SK-N-SH treated with all-trans-retinoic acid at 6 μM for 48 hours (cell line): ENCODE measurements around the gene BTG2.
"Not testable (repeated sequence)": the region's sequence is repeated elsewhere in the genome, so short reads cannot be mapped to it uniquely, and the experiment has no call there.

Experiments used
- ATAC-seq: fragments of 200-7000 bp; cut with Tn5 transposase; 3 replicates; pipeline ENCODE4 v1.9.1; 2020; ENCODE audit warnings: mild to moderate bottlenecking, moderate library complexity
- ARNTL ChIP-seq: fragments of 450-650 bp; formaldehyde crosslinking; IDR thresholded peaks from 2 replicates; pipeline ENCODE4 v1.5.0; 2020; ENCODE audit warnings: low read depth, mild to moderate bottlenecking, moderate library complexity, borderline replicate concordance
- BACH2 ChIP-seq: fragments of 250-450 bp; sonication (Bioruptor Pico); IDR thresholded peaks from 2 replicates; pipeline ENCODE4 v1.9.0; 2021; ENCODE audit warnings: mild to moderate bottlenecking, borderline replicate concordance
- CSDC2 ChIP-seq: fragments of 250-450 bp; sonication (Bioruptor Pico); IDR thresholded peaks from 2 replicates; pipeline ENCODE4 v1.5.0; 2020; ENCODE audit warnings: mild to moderate bottlenecking, moderate library complexity
- GLIS3 ChIP-seq: fragments of 250-450 bp; sonication (Bioruptor Pico); IDR thresholded peaks from 2 replicates; pipeline ENCODE4 v1.5.0; 2020; ENCODE audit warnings: mild to moderate bottlenecking, moderate library complexity
- ISL1 ChIP-seq: fragments of 250-450 bp; sonication (Bioruptor Pico); IDR thresholded peaks from 2 replicates; pipeline ENCODE4 v2.1.2; 2022; ENCODE audit warnings: mild to moderate bottlenecking, moderate library complexity
- OSR1 ChIP-seq: fragments of 250-450 bp; sonication (Bioruptor Pico); IDR thresholded peaks from 2 replicates; pipeline ENCODE4 v1.8.0; 2022; ENCODE audit warnings: moderate library complexity, mild to moderate bottlenecking, inconsistent platforms
- PPARA ChIP-seq: fragments of 250-450 bp; sonication (Bioruptor Pico); IDR thresholded peaks from 2 replicates; pipeline ENCODE4 v1.5.0; 2020; ENCODE audit warnings: mild to moderate bottlenecking, borderline replicate concordance
- RARB ChIP-seq: fragments of 250-450 bp; sonication (Bioruptor Pico); IDR thresholded peaks from 2 replicates; pipeline ENCODE4 v1.8.0; 2021; ENCODE audit warnings: mild to moderate bottlenecking, moderate library complexity
- SNAI2 ChIP-seq: fragments of 250-450 bp; sonication (Bioruptor Pico); IDR thresholded peaks from 2 replicates; pipeline ENCODE4 v1.5.0; 2020; ENCODE audit warnings: mild to moderate bottlenecking, moderate library complexity
- TCF4 ChIP-seq: fragments of 250-450 bp; sonication (Bioruptor Pico); IDR thresholded peaks from 2 replicates; pipeline ENCODE4 v1.8.0; 2021; ENCODE audit warnings: mild to moderate bottlenecking, moderate library complexity, borderline replicate concordance
- TOX ChIP-seq: fragments of 250-450 bp; sonication (Bioruptor Pico); IDR thresholded peaks from 2 replicates; pipeline ENCODE4 v1.8.0; 2021; ENCODE audit warnings: mild to moderate bottlenecking, moderate library complexity, borderline replicate concordance
- ZC3H10 ChIP-seq: fragments of 250-450 bp; sonication (Bioruptor Pico); IDR thresholded peaks from 2 replicates; pipeline ENCODE4 v1.5.1; 2021; ENCODE audit warnings: mild to moderate bottlenecking, moderate library complexity
- ZFP3 ChIP-seq: fragments of 250-450 bp; sonication (Bioruptor Pico); IDR thresholded peaks from 2 replicates; pipeline ENCODE4 v1.5.0; 2020; ENCODE audit warnings: mild to moderate bottlenecking, moderate library complexity
- ZFP30 ChIP-seq: fragments of 450-650 bp; formaldehyde crosslinking; IDR thresholded peaks from 2 replicates; pipeline ENCODE4 v1.5.0; 2022; ENCODE audit warnings: mild to moderate bottlenecking, moderate library complexity
- ZNF70 ChIP-seq: fragments of 450-650 bp; formaldehyde crosslinking; IDR thresholded peaks from 2 replicates; pipeline ENCODE4 v1.5.0; 2020; ENCODE audit warnings: mild to moderate bottlenecking, moderate library complexity
- ZNF8 ChIP-seq: fragments of 450-650 bp; formaldehyde crosslinking; IDR thresholded peaks from 2 replicates; pipeline ENCODE4 v1.5.0; 2020; ENCODE audit warnings: mild to moderate bottlenecking, moderate library complexity
- TF ChIP-seq, protein P1 (sequence below): fragments of 250-450 bp; sonication (Bioruptor Pico); IDR thresholded peaks from 2 replicates; pipeline ENCODE4 v1.5.1; 2020; ENCODE audit warnings: low read depth, mild to moderate bottlenecking, moderate library complexity
- TF ChIP-seq, protein P2 (sequence below): fragments of 250-450 bp; sonication (Bioruptor Pico); IDR thresholded peaks from 2 replicates; pipeline ENCODE4 v1.5.1; 2021; ENCODE audit warnings: mild to moderate bottlenecking, moderate library complexity
- TF ChIP-seq, protein P3 (sequence below): fragments of 250-450 bp; sonication (Bioruptor Pico); IDR thresholded peaks from 2 replicates; pipeline ENCODE4 v1.8.0; 2020; ENCODE audit warnings: mild to moderate bottlenecking, moderate library complexity, borderline replicate concordance
- TF ChIP-seq, protein P4 (sequence below): fragments of 250-450 bp; sonication (Bioruptor Pico); IDR thresholded peaks from 2 replicates; pipeline ENCODE4 v1.8.0; 2021; ENCODE audit warnings: low read depth, mild to moderate bottlenecking, moderate library complexity, borderline replicate concordance
- TF ChIP-seq, protein P5 (sequence below): fragments of 250-450 bp; sonication (Bioruptor Pico); IDR thresholded peaks from 2 replicates; pipeline ENCODE4 v1.5.0; 2020; ENCODE audit warnings: mild to moderate bottlenecking, moderate library complexity

BTG2 gene, protein sequence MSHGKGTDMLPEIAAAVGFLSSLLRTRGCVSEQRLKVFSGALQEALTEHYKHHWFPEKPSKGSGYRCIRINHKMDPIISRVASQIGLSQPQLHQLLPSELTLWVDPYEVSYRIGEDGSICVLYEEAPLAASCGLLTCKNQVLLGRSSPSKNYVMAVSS

DNA sequence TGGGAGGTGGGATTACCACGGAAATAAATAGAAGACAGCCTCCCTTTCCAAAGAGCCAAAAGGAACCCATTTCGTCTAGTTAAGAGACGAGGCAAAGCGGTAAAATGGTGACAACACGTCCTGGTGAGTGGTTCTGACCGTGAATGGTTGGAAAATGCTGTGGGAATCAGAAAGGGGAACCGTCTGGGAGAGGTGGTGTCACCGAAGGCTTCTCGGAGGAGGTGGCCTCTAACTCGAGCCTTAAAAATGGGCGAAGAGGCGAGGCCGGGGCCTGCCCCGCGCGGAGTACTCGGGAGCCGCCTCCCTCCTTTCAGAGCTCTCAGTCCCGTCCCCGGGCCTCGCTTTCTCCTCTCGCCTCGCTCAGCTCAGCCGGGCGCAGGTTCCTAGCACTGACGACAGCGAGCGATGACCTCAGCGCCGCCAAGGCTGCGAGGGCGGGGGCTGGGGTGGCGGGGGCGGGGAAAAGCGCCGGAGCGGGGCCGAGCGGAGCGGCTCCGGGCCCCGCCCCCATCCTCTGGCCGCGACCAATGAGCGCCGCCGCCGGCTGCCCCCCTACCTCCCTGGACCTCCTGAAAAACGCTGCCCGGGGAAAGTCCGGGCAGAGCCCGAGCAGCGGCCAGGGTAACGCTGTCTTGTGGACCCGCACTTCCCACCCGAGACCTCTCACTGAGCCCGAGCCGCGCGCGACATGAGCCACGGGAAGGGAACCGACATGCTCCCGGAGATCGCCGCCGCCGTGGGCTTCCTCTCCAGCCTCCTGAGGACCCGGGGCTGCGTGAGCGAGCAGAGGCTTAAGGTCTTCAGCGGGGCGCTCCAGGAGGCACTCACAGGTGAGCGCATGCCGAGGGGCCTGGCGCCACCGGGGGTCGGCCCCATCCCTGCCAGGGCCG, at the start of gene BTG2:
TSS of gene BTG2 (plus strand) at position 601 of the 890 bp plus-strand sequence. CDS start at position 689, 88 bp downstream.
- ATAC-seq = peak; percentile 94
- TF ChIP-seq TOX (CRISPR knock-in tag) (no peak), GLIS3 (CRISPR knock-in tag) (0 out of 2 replicates have a peak, but pooled peaks have one; percentile 13), ZNF8 (CRISPR knock-in tag) (no peak), ZNF70 (CRISPR knock-in tag) (no peak; the same call in 1 of the 2 replicates), ZFP30 (CRISPR knock-in tag) (peak; percentile 7; the same call in 1 of the 2 replicates), ZC3H10 (0 out of 2 replicates have a peak, but pooled peaks have one; percentile 9), PPARA (no peak), RARB (CRISPR knock-in tag) (no peak)
- TF ChIP-seq, protein P1, sequence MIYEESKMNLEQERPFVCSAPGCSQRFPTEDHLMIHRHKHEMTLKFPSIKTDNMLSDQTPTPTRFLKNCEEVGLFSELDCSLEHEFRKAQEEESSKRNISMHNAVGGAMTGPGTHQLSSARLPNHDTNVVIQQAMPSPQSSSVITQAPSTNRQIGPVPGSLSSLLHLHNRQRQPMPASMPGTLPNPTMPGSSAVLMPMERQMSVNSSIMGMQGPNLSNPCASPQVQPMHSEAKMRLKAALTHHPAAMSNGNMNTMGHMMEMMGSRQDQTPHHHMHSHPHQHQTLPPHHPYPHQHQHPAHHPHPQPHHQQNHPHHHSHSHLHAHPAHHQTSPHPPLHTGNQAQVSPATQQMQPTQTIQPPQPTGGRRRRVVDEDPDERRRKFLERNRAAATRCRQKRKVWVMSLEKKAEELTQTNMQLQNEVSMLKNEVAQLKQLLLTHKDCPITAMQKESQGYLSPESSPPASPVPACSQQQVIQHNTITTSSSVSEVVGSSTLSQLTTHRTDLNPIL = no peak
- TF ChIP-seq, protein P2, sequence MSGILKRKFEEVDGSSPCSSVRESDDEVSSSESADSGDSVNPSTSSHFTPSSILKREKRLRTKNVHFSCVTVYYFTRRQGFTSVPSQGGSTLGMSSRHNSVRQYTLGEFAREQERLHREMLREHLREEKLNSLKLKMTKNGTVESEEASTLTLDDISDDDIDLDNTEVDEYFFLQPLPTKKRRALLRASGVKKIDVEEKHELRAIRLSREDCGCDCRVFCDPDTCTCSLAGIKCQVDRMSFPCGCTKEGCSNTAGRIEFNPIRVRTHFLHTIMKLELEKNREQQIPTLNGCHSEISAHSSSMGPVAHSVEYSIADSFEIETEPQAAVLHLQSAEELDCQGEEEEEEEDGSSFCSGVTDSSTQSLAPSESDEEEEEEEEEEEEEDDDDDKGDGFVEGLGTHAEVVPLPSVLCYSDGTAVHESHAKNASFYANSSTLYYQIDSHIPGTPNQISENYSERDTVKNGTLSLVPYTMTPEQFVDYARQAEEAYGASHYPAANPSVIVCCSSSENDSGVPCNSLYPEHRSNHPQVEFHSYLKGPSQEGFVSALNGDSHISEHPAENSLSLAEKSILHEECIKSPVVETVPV = no peak
- TF ChIP-seq, protein P3, sequence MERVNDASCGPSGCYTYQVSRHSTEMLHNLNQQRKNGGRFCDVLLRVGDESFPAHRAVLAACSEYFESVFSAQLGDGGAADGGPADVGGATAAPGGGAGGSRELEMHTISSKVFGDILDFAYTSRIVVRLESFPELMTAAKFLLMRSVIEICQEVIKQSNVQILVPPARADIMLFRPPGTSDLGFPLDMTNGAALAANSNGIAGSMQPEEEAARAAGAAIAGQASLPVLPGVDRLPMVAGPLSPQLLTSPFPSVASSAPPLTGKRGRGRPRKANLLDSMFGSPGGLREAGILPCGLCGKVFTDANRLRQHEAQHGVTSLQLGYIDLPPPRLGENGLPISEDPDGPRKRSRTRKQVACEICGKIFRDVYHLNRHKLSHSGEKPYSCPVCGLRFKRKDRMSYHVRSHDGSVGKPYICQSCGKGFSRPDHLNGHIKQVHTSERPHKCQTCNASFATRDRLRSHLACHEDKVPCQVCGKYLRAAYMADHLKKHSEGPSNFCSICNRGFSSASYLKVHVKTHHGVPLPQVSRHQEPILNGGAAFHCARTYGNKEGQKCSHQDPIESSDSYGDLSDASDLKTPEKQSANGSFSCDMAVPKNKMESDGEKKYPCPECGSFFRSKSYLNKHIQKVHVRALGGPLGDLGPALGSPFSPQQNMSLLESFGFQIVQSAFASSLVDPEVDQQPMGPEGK = no peak
- TF ChIP-seq, protein P4, sequence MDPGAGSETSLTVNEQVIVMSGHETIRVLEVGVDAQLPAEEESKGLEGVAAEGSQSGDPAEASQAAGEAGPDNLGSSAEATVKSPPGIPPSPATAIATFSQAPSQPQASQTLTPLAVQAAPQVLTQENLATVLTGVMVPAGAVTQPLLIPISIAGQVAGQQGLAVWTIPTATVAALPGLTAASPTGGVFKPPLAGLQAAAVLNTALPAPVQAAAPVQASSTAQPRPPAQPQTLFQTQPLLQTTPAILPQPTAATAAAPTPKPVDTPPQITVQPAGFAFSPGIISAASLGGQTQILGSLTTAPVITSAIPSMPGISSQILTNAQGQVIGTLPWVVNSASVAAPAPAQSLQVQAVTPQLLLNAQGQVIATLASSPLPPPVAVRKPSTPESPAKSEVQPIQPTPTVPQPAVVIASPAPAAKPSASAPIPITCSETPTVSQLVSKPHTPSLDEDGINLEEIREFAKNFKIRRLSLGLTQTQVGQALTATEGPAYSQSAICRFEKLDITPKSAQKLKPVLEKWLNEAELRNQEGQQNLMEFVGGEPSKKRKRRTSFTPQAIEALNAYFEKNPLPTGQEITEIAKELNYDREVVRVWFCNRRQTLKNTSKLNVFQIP (CRISPR knock-in tag) = no peak

DNA sequence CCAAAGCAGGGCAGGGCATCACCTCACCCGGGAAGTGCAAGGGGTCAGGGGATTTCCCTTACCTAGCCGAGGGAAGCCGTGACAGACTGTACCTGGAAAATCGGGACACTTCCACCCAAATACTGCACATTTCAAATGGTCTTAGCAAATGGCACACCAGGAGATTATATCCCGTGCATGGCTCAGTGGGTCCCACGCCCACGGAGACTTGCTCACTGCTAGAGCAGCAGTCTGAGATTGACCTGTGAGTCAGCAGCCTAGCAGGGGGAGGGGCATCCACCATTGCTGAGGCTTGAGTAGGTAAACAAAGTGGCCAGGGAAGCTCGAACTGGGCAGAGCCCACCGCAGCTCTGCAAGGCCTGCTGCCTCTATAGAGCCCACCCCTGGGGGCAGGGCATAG, 48.7 kb upstream of the BTG2 start:
- not testable (repeated sequence) for ATAC-seq

DNA sequence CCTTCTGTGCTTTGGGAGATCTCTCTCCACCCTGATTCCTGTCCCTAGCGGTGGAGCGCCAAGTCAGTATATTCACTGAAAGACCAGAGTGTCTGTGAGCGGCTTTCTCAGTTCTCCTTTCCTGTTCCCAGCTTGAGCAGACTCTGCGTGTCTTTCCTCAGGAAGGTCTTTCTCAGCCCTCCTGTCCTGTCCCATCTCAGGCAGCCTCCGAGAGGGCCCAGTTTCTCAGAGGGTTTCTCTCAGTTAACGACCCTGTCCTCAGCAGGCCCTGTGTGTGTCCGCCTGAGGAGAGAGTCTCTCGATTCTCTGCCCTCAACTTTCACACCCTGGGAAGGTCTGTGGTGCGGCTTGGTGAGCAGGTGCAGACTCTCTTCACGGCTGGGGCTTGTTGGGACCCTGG, 41.8 kb upstream of the BTG2 start:
- no peak for ATAC-seq
- no peak for TF ChIP-seq ISL1 (CRISPR knock-in tag)
- no peak for TF ChIP-seq ARNTL (CRISPR knock-in tag)
- TF ChIP-seq RARB (CRISPR knock-in tag) = no peak
- TF ChIP-seq, protein P5, sequence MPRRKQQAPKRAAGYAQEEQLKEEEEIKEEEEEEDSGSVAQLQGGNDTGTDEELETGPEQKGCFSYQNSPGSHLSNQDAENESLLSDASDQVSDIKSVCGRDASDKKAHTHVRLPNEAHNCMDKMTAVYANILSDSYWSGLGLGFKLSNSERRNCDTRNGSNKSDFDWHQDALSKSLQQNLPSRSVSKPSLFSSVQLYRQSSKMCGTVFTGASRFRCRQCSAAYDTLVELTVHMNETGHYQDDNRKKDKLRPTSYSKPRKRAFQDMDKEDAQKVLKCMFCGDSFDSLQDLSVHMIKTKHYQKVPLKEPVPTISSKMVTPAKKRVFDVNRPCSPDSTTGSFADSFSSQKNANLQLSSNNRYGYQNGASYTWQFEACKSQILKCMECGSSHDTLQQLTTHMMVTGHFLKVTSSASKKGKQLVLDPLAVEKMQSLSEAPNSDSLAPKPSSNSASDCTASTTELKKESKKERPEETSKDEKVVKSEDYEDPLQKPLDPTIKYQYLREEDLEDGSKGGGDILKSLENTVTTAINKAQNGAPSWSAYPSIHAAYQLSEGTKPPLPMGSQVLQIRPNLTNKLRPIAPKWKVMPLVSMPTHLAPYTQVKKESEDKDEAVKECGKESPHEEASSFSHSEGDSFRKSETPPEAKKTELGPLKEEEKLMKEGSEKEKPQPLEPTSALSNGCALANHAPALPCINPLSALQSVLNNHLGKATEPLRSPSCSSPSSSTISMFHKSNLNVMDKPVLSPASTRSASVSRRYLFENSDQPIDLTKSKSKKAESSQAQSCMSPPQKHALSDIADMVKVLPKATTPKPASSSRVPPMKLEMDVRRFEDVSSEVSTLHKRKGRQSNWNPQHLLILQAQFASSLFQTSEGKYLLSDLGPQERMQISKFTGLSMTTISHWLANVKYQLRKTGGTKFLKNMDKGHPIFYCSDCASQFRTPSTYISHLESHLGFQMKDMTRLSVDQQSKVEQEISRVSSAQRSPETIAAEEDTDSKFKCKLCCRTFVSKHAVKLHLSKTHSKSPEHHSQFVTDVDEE = no peak
- TF ChIP-seq CSDC2 = no peak
- no peak for TF ChIP-seq SNAI2 (CRISPR knock-in tag)
- TF ChIP-seq ZC3H10 = no peak
- no peak for TF ChIP-seq BACH2 (CRISPR knock-in tag)
- TF ChIP-seq, protein P4 (CRISPR knock-in tag) = no peak
- no peak for TF ChIP-seq ZNF70 (CRISPR knock-in tag)
- no peak for TF ChIP-seq PPARA
- TF ChIP-seq TOX (CRISPR knock-in tag) = no peak
- no peak for TF ChIP-seq ZFP3
- TF ChIP-seq ZNF8 (CRISPR knock-in tag) = no peak
- TF ChIP-seq OSR1 (CRISPR knock-in tag) = no peak
- TF ChIP-seq GLIS3 (CRISPR knock-in tag) = no peak
- no peak for TF ChIP-seq ZFP30 (CRISPR knock-in tag)
- TF ChIP-seq, protein P1 = no peak
- TF ChIP-seq, protein P2 = no peak
- no peak for TF ChIP-seq TCF4 (CRISPR knock-in tag)
